ENCODE data around the gene LYPD6B.

LYPD6B gene

GRCh38 chr2:149134335-149134923 is 95.9 kb downstream of the LYPD6B start:
- TF ChIP-seq CTCF (IDR thresholded peaks at IDR 0.05): no peak

DNA sequence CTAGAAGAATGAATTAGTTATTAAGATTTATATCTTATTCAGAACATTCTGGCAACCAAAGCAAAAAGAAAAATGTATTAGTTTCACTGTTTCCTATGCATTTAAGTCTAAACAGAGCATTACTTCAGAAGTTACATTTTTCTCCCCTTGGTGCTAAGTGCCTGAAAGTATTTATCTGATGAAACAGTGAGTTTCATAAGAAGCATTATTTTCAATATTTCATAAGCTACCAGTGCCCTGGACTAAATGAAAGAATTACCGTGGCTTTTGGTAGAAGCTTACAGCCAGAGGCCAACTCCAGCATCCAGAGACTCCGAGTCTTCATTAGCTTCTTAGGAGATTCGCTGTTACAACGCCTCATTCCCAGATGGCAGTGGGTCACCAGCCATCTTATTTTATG is 97.6 kb downstream of the LYPD6B start:
- no peak for TF ChIP-seq CTCF (IDR thresholded peaks at IDR 0.05)
- Histone ChIP-seq H3K9me3 (ENCODE audit: control insufficient read depth, low read length) (no peaks in the 10 kb centered on the region), H3K4me1 (no peaks in the 10 kb centered on the region), H3K36me3 (ENCODE audit: control insufficient read depth, insufficient read depth, low read length) (no peaks in the 10 kb centered on the region), H3K27ac (no peak overlapping the region), H3K79me2 (no peaks in the 10 kb centered on the region), H3K9ac (no peak overlapping the region), H3K27me3 (ENCODE audit: control insufficient read depth, insufficient read depth, low read length) (no peaks in the 10 kb centered on the region), H2AFZ (no peak overlapping the region), H3K4me3 (ENCODE audit: low read depth, low read length) (no peak overlapping the region), H3K4me2 (ENCODE audit: low read length) (no peak overlapping the region)

More at GRCh38 chr2:149134335-149134923, 95.9 kb downstream of the LYPD6B start:
- Histone ChIP-seq H3K9ac (no peak overlapping the region), H3K79me2 (no peaks in the 10 kb centered on the region), H3K27me3 (ENCODE audit: control insufficient read depth, insufficient read depth, low read length) (no peaks in the 10 kb centered on the region), H3K9me3 (ENCODE audit: control insufficient read depth, low read length) (no peaks in the 10 kb centered on the region), H3K36me3 (ENCODE audit: control insufficient read depth, insufficient read depth, low read length) (no peaks in the 10 kb centered on the region), H3K27ac (no peak overlapping the region), H2AFZ (no peak overlapping the region), H3K4me1 (no peaks in the 10 kb centered on the region), H3K4me3 (ENCODE audit: low read depth, low read length) (no peak overlapping the region), H3K4me2 (ENCODE audit: low read length) (no peak overlapping the region)

DNA sequence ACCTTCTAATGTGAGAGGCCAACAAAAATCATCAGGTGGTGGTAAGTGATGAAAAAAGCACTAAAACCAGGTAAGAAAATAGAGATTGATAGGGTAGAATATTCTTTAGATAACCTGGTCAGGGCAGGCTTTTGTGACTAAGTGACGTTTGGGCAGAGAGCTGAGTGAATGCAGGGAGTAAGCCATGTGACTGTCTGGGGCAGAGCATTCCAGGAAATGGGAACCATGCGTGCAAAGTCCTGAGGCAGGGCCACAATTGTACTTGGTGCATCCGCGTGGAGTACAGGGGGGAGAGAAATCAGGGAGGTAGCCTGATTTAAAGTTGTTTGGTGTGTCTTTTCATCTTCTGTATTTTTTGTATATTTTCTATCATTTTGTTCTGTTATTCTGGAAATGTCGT is 102.5 kb downstream of the LYPD6B start:
- no peaks in the 10 kb centered on the region for H3K79me2 ChIP-seq
- H3K9ac ChIP-seq: no peak overlapping the region
- H3K4me3 ChIP-seq (ENCODE audit: low read depth, low read length): no peak overlapping the region
- H3K9me3 ChIP-seq (ENCODE audit: control insufficient read depth, low read length): no peaks in the 10 kb centered on the region
- no peaks in the 10 kb centered on the region for H3K27me3 ChIP-seq (ENCODE audit: control insufficient read depth, insufficient read depth, low read length)
- H3K4me1 ChIP-seq: no peaks in the 10 kb centered on the region
- H2AFZ ChIP-seq: no peak overlapping the region
- no peak for TF ChIP-seq CTCF (IDR thresholded peaks at IDR 0.05)
- H3K27ac ChIP-seq: no peak overlapping the region
- H3K4me2 ChIP-seq (ENCODE audit: low read length): no peak overlapping the region
- H3K36me3 ChIP-seq (ENCODE audit: control insufficient read depth, insufficient read depth, low read length): no peaks in the 10 kb centered on the region

- TF ChIP-seq CTCF (IDR thresholded peaks at IDR 0.05): no peak
- no peak overlapping the region for H3K27ac ChIP-seq
- H3K4me1 ChIP-seq: no peaks in the 10 kb centered on the region
- H3K9ac ChIP-seq: no peak overlapping the region
- no peaks in the 10 kb centered on the region for H3K79me2 ChIP-seq
- no peaks in the 10 kb centered on the region for H3K27me3 ChIP-seq (ENCODE audit: control insufficient read depth, insufficient read depth, low read length)
- no peak overlapping the region for H2AFZ ChIP-seq
- H3K4me2 ChIP-seq (ENCODE audit: low read length): no peak overlapping the region
- H3K4me3 ChIP-seq (ENCODE audit: low read depth, low read length): no peak overlapping the region
- H3K9me3 ChIP-seq (ENCODE audit: control insufficient read depth, low read length): no peaks in the 10 kb centered on the region
- H3K36me3 ChIP-seq (ENCODE audit: control insufficient read depth, insufficient read depth, low read length): no peaks in the 10 kb centered on the region
Measured at GRCh38 chr2:149143734-149144133, 105.2 kb downstream of the LYPD6B start.
